ENCODE data around the gene C4orf36.
"Not testable (repeated sequence)": the region's sequence is repeated elsewhere in the genome, so short reads cannot be mapped to it uniquely, and the experiment has no call there.

C4orf36 gene

DNA sequence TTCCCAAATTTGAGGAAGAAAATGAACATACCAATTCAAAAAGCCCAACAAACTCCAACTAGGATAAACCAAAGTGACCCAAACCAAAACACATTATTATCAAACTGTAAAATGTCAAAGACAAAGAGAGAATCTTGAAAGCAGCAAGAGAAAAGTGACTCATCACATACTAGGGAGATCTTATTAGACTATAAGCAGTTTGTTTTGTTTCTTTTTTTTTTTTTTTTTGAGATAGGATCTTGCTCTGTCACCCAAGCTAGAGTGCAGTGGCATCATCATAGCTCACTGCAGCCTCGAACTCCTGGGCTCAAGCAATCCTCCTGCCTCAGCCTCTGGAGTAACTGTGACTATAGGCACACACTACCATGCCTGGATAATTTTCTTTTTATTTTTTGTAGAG, 12.6 kb downstream of the C4orf36 start:
- H3K4me3 ChIP-seq (ENCODE audit: low read depth, low read length) = no peak overlapping the region
- no peak for DNase-seq (ENCODE audit: low read depth)
- TF ChIP-seq, protein P1, sequence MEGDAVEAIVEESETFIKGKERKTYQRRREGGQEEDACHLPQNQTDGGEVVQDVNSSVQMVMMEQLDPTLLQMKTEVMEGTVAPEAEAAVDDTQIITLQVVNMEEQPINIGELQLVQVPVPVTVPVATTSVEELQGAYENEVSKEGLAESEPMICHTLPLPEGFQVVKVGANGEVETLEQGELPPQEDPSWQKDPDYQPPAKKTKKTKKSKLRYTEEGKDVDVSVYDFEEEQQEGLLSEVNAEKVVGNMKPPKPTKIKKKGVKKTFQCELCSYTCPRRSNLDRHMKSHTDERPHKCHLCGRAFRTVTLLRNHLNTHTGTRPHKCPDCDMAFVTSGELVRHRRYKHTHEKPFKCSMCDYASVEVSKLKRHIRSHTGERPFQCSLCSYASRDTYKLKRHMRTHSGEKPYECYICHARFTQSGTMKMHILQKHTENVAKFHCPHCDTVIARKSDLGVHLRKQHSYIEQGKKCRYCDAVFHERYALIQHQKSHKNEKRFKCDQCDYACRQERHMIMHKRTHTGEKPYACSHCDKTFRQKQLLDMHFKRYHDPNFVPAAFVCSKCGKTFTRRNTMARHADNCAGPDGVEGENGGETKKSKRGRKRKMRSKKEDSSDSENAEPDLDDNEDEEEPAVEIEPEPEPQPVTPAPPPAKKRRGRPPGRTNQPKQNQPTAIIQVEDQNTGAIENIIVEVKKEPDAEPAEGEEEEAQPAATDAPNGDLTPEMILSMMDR (IDR thresholded peaks at IDR 0.05; ENCODE audit: control insufficient read depth, extremely low read depth, insufficient read depth) = no peak

DNA sequence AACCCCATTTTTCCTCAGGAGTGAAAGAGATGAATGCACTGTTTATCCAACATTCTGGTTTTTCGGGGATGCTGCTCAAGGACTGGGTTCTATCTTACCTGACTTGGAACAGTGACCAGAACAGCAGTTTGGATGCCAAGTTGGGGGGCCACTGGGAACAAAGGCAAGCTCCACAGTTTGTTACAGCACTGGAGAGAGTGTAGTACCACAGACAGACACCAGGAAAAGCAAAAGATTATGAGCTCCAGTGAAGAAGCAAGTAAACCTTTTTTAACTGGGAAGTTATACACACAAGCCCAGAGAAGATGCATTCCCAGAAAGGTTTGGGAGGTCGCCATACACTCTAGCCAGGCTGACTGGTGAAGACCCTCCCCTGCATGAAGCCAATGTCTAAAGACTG, 13.6 kb downstream of the C4orf36 start:
- no peak overlapping the region for H3K4me3 ChIP-seq (ENCODE audit: low read depth, low read length)
- DNase-seq (ENCODE audit: low read depth) = no peak
- TF ChIP-seq, protein P1 (IDR thresholded peaks at IDR 0.05; ENCODE audit: control insufficient read depth, extremely low read depth, insufficient read depth) = no peak

DNA sequence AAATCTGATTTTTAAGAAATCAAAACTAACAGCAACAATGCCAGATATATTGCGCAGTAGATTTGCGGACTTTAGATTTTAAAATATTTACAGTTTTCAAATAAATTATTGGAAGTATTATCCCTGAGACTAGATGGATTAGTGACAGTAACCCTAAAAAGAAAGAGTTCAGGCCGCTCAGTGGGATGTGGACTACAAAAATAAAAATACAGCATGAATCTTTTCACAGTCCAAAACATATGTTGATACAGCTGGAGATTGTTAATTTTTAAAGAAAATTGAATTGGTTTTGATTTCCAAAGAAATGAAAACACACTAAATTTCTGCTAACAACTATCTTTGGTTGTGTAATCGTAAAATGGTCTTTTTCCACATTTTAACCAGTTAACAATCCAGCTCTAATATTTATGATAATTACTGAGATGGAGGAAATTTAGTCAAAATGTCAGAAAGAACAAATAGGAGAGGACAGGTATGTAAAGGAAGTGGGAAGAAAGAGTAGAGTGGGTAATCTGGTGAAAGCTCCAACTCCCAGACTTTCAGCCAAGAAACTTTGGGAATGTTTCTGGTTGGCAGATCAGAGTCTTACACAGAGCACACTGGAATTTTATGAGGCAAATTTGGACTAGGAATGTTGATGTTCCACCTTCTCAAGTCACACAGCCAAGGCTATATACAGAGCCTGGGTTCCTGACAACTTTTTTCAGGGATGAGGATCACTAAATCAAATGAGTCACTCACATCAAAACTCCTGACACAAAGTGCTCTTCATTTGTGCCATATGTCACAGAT, 15.1 kb downstream of the C4orf36 start:
- no peak for DNase-seq (ENCODE audit: low read depth)
- TF ChIP-seq, protein P1 (IDR thresholded peaks at IDR 0.05; ENCODE audit: control insufficient read depth, extremely low read depth, insufficient read depth) = no peak
- H3K4me3 ChIP-seq (ENCODE audit: low read depth, low read length) = no peak overlapping the region

DNA sequence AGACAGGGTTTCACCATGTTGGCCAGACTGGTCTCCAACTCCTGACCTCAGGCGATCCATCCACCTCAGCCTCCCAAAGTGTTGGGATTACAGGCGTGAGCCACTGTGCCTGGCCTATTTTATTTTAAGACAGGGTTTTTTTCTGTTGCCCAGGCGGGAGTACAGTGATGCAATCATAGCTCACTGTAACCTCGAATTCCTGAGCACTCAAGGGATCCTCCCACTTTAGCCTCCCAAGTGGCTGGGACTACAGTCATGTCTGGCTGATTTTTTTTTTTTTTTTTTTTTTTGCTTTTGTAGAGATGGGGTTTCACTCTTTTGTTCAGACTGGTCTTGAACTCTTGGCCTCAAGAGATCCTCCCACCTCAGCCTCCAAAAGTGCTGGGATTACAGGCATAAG, 16.8 kb downstream of the C4orf36 start:
- not testable (repeated sequence) for DNase-seq (ENCODE audit: low read depth); H3K4me3 ChIP-seq (ENCODE audit: low read depth, low read length)

DNA sequence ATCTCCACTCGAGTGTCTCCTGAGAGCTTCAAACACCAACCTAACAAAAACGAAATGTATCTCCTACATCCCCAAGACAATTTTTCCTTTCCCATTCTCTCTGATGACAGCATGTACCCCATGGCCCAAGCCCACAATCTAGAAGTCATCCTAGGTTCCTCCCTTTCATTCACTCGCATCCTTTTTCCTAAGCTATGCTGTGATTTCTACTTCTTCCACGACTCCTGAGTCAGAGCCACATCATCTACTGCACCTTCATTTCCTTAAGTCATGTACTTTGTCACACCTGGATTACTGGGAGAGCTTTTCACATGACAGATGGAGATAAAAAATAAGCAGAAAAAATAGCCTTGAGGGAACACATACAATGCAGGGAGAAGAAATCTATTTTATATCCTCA, 20.1 kb downstream of the C4orf36 start:
- TF ChIP-seq, protein P1 (IDR thresholded peaks at IDR 0.05; ENCODE audit: control insufficient read depth, extremely low read depth, insufficient read depth) = no peak
- no peak overlapping the region for H3K4me3 ChIP-seq (ENCODE audit: low read depth, low read length)
- DNase-seq (ENCODE audit: low read depth) = no peak

DNA sequence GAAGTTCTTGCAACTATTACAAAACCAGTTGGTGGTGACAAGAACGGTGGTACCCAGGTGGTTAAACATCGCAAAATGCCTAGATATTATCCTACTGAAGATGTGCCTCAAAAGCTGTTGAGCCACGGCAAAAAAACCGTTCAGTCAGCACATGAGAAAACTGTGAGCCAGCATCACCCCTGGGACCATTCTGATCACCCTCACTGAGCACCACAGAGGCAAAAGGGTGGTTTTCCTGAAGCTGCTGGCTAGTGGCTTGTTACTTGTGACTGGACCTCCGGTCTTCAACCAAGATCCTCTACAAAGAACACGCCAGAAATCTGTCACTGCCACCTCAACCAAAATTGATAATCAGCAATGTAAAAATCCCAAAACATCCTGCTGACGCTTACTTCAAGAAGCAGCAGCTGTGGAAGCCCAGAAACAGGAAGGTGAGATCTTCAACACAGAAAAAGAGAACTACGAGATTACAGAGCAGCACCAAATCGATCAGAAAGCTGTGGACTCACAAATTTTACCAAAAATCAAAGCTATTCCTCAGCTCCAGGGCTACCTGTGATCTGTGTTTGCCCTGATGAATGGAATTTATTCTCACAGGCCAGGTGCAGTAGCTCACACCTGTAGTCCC, 21.7 kb downstream of the C4orf36 start:
- DNase-seq (ENCODE audit: low read depth) = no peak
- TF ChIP-seq, protein P1 (IDR thresholded peaks at IDR 0.05; ENCODE audit: control insufficient read depth, extremely low read depth, insufficient read depth) = no peak
- no peak overlapping the region for H3K4me3 ChIP-seq (ENCODE audit: low read depth, low read length)

DNA sequence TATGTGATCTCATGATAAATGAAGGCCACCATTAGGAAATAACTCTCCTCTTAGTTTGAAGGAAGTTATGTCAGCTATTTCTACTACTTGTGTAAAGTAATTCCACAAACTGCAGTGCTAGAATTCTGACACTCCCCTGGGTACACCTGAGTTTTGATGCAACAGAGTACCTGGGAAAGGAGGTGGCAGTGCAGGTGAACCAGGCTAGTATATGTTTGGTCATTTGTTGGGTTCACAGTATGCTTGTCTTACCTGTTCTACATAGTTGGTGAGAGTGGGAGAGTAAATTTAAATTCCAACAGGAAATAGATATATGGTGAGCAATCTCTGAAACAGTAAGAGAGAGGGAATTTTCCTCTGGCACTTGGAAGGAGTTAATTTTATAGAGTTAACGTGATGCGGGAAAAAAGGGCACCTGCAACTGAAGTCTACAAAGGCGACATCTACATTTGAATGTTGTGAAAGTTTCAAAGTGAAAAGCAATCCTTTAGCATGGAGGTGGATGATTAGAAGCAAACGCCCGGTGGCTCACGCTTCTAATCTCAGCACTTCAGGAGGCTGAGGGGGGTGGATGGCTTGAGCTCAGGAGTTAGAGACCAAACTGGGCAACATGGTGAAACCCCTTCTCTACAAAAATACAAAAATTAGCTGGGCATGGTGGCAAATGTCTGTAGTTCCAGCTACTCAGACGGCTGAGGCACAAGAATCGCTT, 34.7 kb downstream of the C4orf36 start:
- H3K4me3 ChIP-seq (ENCODE audit: low read depth, low read length) = no peak overlapping the region
- TF ChIP-seq, protein P1 (IDR thresholded peaks at IDR 0.05; ENCODE audit: control insufficient read depth, extremely low read depth, insufficient read depth) = no peak

More for the DNA sequence above, 34.7 kb downstream of the C4orf36 start:
- no peak for DNase-seq (ENCODE audit: low read depth)

Measured in LNCaP clone FGC (cell line).